HL-60 (cell line): ENCODE results near the gene SLC25A29.

ENCODE experiments used
- DNase-seq, 2 experiments: peaks; one replicate each; pipeline ENCODE4 v3.0.0-alpha.2; 2010 to 2020; ENCODE audit warnings: low read depth in 1 of 2, low spot score in 1 of 2
- H3K27ac ChIP-seq: fragments of 250-450 bp; sonication (Bioruptor Pico); replicated peaks from 2 replicates; pipeline ENCODE4 v1.5.1; 2020; ENCODE audit warnings: mild to moderate bottlenecking, moderate library complexity
- H3K27me3 ChIP-seq: fragments of 250-450 bp; sonication (Bioruptor Pico); 2 replicates; pipeline ENCODE4 v1.5.1; 2021; ENCODE audit warnings: mild to moderate bottlenecking, moderate library complexity; ENCODE audit not compliant: insufficient read depth, poor library complexity, severe bottlenecking
- H3K4me3 ChIP-seq: replicated peaks from 2 replicates; pipeline ENCODE4 v1.5.1; 2011; ENCODE audit warnings: mild to moderate bottlenecking, control low read depth, low read length; ENCODE audit not compliant: insufficient read depth
- CTCF ChIP-seq: IDR thresholded peaks from one replicate; pipeline ENCODE4 v1.5.1; 2011; ENCODE audit warnings: low read length, control low read depth, inconsistent platforms; ENCODE audit not compliant: insufficient read depth
- GABPA ChIP-seq: IDR thresholded peaks from 2 replicates; pipeline ENCODE4 v1.6.1; 2012; ENCODE audit warnings: low read depth
- POLR2AphosphoS5 ChIP-seq: IDR thresholded peaks from 2 replicates; pipeline ENCODE4 v1.6.1; 2012; ENCODE audit warnings: low read depth
- REST ChIP-seq: IDR thresholded peaks from 2 replicates; pipeline ENCODE4 v1.6.1; 2012; ENCODE audit warnings: low read depth; ENCODE audit not compliant: insufficient replicate concordance
- SPI1 ChIP-seq: IDR thresholded peaks from 2 replicates; pipeline ENCODE4 v1.6.1; 2012; ENCODE audit warnings: low read depth, mild to moderate bottlenecking, borderline replicate concordance

SLC25A29 gene

GRCh38 chr14:100330388-100330931, 24.2 kb upstream of the SLC25A29 start:
- Histone ChIP-seq H3K27me3 (no peaks in the 10 kb centered on the region), H3K27ac (no peak overlapping the region), H3K4me3 (no peak overlapping the region)
- DNase-seq: no peak
- no peak for TF ChIP-seq GABPA

DNA sequence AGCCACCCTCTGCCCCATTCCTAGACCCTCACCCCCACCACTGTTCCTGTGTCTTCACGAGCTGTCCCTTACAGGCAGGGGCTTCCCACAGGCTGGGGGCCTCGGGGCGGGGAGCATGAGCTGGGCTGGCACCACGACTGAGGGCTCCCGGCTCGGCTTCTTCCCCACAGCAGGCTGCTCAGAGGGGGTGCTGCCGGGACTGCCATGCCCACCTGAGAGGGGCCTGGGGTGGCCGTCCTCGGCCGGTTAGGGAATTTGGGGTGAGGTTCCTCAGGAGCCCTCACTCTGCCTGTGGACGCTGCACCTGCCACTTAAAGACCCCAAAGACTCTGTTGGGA, 23.7 kb upstream of the SLC25A29 start:
- H3K27ac ChIP-seq: no peak overlapping the region
- no peak for DNase-seq
- TF ChIP-seq POLR2AphosphoS5: no peak
- TF ChIP-seq REST: no peak
- no peak for TF ChIP-seq SPI1
- TF ChIP-seq GABPA: no peak
- TF ChIP-seq CTCF: no peak
- no peak overlapping the region for H3K4me3 ChIP-seq
- H3K27me3 ChIP-seq: no peaks in the 10 kb centered on the region

GRCh38 chr14:100329233-100330006, 23.2 kb upstream of the SLC25A29 start:
- H3K27ac ChIP-seq: no peak overlapping the region
- DNase-seq: no peak
- H3K4me3 ChIP-seq: no peak overlapping the region
- TF ChIP-seq GABPA (no peak), POLR2AphosphoS5 (no peak), CTCF (no peak), REST (no peak), SPI1 (no peak)
- H3K27me3 ChIP-seq: no peaks in the 10 kb centered on the region

DNA sequence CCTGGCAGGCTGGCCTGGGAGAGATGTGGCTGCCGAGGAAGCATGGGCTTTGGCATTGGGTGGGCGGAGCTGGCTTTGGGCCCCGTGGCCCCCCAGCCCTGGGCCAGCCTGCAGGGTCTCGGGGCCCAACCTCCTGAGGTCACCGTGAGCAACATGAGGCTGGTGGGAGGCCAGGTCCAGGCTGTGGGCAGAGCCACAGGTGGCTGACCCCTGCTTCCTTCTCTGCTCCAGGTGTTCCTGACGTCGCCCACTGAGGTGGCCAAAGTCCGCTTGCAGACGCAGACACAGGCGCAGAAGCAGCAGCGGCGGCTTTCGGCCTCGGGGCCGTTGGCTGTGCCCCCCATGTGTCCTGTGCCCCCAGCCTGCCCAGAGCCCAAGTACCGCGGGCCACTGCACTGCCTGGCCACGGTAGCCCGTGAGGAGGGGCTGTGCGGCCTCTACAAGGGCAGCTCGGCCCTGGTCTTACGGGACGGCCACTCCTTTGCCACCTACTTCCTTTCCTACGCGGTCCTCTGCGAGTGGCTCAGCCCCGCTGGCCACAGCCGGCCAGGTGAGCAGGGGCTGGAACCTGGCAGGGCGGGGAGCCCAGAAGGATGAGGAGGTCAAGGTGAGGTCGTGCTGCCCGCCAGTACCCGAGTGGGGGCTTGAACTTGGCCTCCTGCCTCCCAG, 22.4 kb upstream of the SLC25A29 start:
- DNase-seq: no peak
- Histone ChIP-seq H3K27me3 (no peaks in the 10 kb centered on the region), H3K4me3 (no peak overlapping the region), H3K27ac (no peak overlapping the region)
- TF ChIP-seq CTCF (no peak), GABPA (no peak), REST (no peak), POLR2AphosphoS5 (no peak), SPI1 (no peak)
